ENCODE results near the gene CEP192.
"Not testable (repeated sequence)": the region's sequence is repeated elsewhere in the genome, so short reads cannot be mapped to it uniquely, and the experiment has no call there.

The CEP192 gene

DNA sequence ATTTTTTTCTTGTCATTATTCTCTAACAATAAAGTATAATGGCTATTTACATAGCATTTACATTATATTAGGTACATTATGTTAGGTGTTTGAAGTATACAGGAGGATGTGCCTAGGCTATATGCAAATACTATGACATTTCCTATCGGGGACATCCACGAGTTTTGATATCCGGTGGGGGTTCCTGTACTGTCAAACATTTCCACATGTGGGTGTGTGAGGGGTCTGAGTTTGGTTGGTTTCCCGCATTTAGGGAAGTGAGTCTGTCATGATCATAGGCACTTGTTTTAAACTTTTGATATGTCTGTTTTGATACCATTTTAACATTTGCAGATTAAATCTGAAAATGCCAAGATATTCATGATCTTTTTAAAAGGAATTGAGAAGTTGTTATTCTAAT is 76.0 kb downstream of the CEP192 start:
- Histone ChIP-seq H3K27me3 (ENCODE audit: control insufficient read depth, insufficient read depth, low read length) (no peaks in the 10 kb centered on the region), H3K9ac (ENCODE audit: low read length) (no peak overlapping the region), H3K27ac (ENCODE audit: low read depth, low read length) (no peak overlapping the region), H3K36me3 (ENCODE audit: control insufficient read depth, insufficient read depth, low read length) (peaks cover 63% of the 10 kb centered on the region), H3K4me3 (ENCODE audit: low read depth, low read length) (no peak overlapping the region), H3K9me3 (ENCODE audit: control insufficient read depth, insufficient read depth, low read depth, low read length) (no peaks in the 10 kb centered on the region), H3K4me1 (ENCODE audit: control insufficient read depth, insufficient read depth, low read length) (no peaks in the 10 kb centered on the region; the same call in 1 of the 2 replicates)

DNA sequence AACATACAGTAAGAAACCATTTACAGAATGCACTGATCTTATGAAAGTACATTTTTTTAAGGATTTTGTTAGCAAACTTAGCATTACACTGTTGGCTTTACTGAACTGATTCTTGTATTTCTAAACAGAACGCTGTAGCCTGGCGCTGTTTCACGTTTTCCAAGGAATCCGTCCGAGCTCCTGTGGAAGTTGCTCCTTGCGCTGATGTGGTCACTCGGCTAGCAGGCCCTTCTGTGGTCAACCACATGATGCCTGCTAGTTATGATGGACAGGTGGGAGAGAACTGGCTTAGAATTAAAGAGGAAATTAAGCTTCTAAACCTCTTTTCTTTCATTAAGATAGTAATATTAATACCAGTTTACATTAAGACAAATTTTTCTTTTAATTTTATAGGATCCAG is 76.8 kb downstream of the CEP192 start:
- Histone ChIP-seq H3K27me3 (ENCODE audit: control insufficient read depth, insufficient read depth, low read length) (no peaks in the 10 kb centered on the region), H3K9me3 (ENCODE audit: control insufficient read depth, insufficient read depth, low read depth, low read length) (no peaks in the 10 kb centered on the region), H3K36me3 (ENCODE audit: control insufficient read depth, insufficient read depth, low read length) (peaks cover 66% of the 10 kb centered on the region), H3K4me3 (ENCODE audit: low read depth, low read length) (no peak overlapping the region), H3K27ac (ENCODE audit: low read depth, low read length) (no peak overlapping the region), H3K4me1 (ENCODE audit: control insufficient read depth, insufficient read depth, low read length) (no peaks in the 10 kb centered on the region; the same call in 1 of the 2 replicates), H3K9ac (ENCODE audit: low read length) (no peak overlapping the region)

DNA sequence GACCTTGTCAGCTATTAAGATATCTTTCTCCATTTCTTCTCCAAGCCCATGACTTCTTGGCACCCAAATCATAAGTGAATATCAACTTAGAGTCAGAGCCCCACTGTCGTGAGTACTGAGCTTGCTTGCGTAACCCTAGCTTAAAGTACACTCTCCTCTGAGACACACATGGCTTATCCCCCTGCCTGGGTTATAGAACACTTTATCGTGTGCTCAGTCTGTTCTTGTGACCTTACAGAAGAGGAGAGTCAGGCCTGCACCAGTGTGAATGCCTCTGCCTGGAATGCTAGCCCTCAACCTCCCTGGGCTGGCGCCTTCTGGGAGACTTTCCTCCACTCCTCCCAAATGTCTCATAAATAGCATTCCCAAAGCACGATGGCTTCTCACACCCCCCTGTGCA is 79.3 kb downstream of the CEP192 start:
- no peak overlapping the region for H3K4me3 ChIP-seq (ENCODE audit: low read depth, low read length)
- H3K9me3 ChIP-seq (ENCODE audit: control insufficient read depth, insufficient read depth, low read depth, low read length) = no peaks in the 10 kb centered on the region
- no peaks in the 10 kb centered on the region for H3K27me3 ChIP-seq (ENCODE audit: control insufficient read depth, insufficient read depth, low read length)
- no peak overlapping the region for H3K9ac ChIP-seq (ENCODE audit: low read length)
- H3K36me3 ChIP-seq (ENCODE audit: control insufficient read depth, insufficient read depth, low read length) = peaks cover 90% of the 10 kb centered on the region
- no peak overlapping the region for H3K27ac ChIP-seq (ENCODE audit: low read depth, low read length)
- H3K4me1 ChIP-seq (ENCODE audit: control insufficient read depth, insufficient read depth, low read length) = no peaks in the 10 kb centered on the region; the same call in 1 of the 2 replicates

DNA sequence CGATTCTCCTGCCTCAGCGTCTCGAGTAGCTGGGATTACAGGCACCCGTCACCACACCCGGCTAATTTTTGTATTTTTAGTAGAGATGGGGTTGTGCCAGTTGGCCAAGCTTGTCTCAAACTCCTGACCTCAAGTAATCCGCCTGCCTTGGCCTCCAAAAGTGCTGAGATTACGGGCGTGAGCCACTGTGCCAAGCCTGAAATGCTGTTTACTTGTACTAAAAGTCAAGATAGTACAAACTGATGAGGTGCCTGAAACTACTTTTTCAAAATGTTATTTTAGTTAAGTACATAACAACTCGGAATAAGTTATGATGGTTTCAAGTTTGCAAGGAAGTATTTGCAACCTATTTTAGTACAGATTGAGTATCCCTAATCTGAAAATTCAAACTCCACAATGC is 85.7 kb downstream of the CEP192 start:
- H3K4me1 ChIP-seq (ENCODE audit: control insufficient read depth, insufficient read depth, low read length) = no peaks in the 10 kb centered on the region
- no peak overlapping the region for H3K9ac ChIP-seq (ENCODE audit: low read length)
- 0 out of 2 replicates have a peak, but pooled peaks cover 2% of the 10 kb centered on the region for H3K9me3 ChIP-seq (ENCODE audit: control insufficient read depth, insufficient read depth, low read depth, low read length)
- no peaks in the 10 kb centered on the region for H3K27me3 ChIP-seq (ENCODE audit: control insufficient read depth, insufficient read depth, low read length)
- no peak overlapping the region for H3K27ac ChIP-seq (ENCODE audit: low read depth, low read length)
- no peak overlapping the region for H3K4me3 ChIP-seq (ENCODE audit: low read depth, low read length)
- peaks cover 55% of the 10 kb centered on the region for H3K36me3 ChIP-seq (ENCODE audit: control insufficient read depth, insufficient read depth, low read length)

DNA sequence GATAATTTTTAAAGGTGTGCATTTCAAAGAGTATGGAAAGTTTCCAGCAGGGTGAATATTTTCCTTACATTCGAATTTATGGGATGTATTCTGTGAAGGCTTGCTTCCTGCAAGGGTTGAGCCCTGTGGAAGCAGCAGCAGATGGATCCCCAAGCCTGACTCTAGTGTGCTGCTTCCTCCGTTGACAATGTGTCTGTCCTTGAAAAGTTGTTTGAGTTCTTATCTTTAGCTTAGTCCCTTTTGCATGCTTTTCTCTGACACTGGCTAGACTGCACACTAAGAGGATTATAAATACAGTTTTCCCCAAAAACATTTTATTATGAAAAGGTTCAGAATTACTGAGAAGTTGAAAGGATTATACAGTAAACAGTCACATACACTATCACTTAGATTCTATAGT is 86.3 kb downstream of the CEP192 start:
- H3K27ac ChIP-seq (ENCODE audit: low read depth, low read length) = no peak overlapping the region
- no peaks in the 10 kb centered on the region for H3K27me3 ChIP-seq (ENCODE audit: control insufficient read depth, insufficient read depth, low read length)
- H3K36me3 ChIP-seq (ENCODE audit: control insufficient read depth, insufficient read depth, low read length) = peaks cover 49% of the 10 kb centered on the region
- no peak overlapping the region for H3K9ac ChIP-seq (ENCODE audit: low read length)
- H3K4me3 ChIP-seq (ENCODE audit: low read depth, low read length) = no peak overlapping the region
- no peaks in the 10 kb centered on the region for H3K4me1 ChIP-seq (ENCODE audit: control insufficient read depth, insufficient read depth, low read length)
- H3K9me3 ChIP-seq (ENCODE audit: control insufficient read depth, insufficient read depth, low read depth, low read length) = 0 out of 2 replicates have a peak, but pooled peaks cover 2% of the 10 kb centered on the region

DNA sequence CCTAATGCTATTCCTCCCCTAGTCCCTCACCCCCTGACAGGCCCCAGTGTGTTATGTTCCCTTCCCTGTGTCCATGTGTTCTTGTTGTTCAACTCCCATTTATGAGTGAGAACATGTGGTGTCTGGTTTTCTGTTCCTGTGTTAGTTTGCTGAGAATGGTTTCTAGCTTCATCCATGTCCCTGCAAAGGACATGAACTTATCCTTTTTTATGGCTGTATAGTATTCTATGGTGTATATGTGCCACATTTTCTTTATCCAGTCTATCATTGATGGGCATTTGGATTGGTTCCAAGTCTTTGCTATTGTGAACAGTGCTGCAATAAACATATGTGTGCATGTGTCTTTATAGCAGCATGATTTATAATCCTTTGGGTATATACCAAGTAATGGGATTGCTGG is 86.9 kb downstream of the CEP192 start:
- not testable (repeated sequence) for H3K27me3 ChIP-seq (ENCODE audit: control insufficient read depth, insufficient read depth, low read length); H3K9me3 ChIP-seq (ENCODE audit: control insufficient read depth, insufficient read depth, low read depth, low read length); H3K4me3 ChIP-seq (ENCODE audit: low read depth, low read length); H3K27ac ChIP-seq (ENCODE audit: low read depth, low read length); H3K9ac ChIP-seq (ENCODE audit: low read length); H3K4me1 ChIP-seq (ENCODE audit: control insufficient read depth, insufficient read depth, low read length)
- H3K36me3 ChIP-seq (ENCODE audit: control insufficient read depth, insufficient read depth, low read length) = peaks cover 43% of the 10 kb centered on the region

DNA sequence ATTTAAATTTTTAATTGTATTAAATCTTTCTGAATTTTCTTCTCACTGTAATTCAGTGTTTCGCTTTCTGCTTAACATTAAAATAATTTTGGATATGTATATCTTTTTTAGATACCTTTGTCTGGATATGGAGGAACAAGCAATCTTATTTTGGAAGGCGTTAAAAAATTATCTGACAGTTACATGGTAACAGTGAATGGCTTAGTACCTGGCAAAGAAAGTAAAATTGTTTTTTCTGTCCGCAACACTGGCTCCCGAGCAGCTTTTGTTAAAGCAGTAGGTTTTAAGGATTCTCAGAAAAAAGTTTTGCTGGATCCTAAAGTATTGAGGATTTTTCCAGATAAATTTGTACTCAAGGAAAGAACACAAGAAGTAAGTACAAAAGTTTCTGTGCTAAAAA is 95.7 kb downstream of the CEP192 start:
- Histone ChIP-seq H3K4me1 (ENCODE audit: control insufficient read depth, insufficient read depth, low read length) (no peaks in the 10 kb centered on the region), H3K4me3 (ENCODE audit: low read depth, low read length) (no peak overlapping the region), H3K27me3 (ENCODE audit: control insufficient read depth, insufficient read depth, low read length) (no peaks in the 10 kb centered on the region), H3K9me3 (ENCODE audit: control insufficient read depth, insufficient read depth, low read depth, low read length) (peaks cover 10% of the 10 kb centered on the region), H3K36me3 (ENCODE audit: control insufficient read depth, insufficient read depth, low read length) (peaks cover 43% of the 10 kb centered on the region), H3K9ac (ENCODE audit: low read length) (no peak overlapping the region), H3K27ac (ENCODE audit: low read depth, low read length) (no peak overlapping the region)

DNA sequence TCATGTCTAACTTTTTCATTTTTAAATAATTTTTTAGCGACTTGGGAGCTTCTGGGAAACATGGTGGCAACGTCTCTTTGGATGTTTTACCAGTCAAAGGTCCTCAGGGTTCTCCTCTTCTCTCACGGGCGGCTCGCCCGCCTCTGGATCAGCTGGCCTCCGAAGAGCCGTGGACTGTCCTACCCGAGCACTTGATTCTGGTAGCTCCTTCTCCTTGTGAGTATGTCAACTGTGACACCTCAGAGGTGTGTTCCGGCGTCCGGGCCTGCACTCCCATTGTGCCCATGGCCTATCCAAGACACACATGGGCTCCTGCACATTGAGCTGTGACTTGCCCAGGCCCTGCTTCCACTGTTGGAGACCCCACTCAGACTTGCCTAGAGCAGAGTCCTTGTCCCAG is 104.3 kb downstream of the CEP192 start:
- no peaks in the 10 kb centered on the region for H3K4me1 ChIP-seq (ENCODE audit: control insufficient read depth, insufficient read depth, low read length)
- no peak overlapping the region for H3K27ac ChIP-seq (ENCODE audit: low read depth, low read length)
- no peak overlapping the region for H3K4me3 ChIP-seq (ENCODE audit: low read depth, low read length)
- peaks cover 80% of the 10 kb centered on the region for H3K36me3 ChIP-seq (ENCODE audit: control insufficient read depth, insufficient read depth, low read length)
- no peaks in the 10 kb centered on the region for H3K27me3 ChIP-seq (ENCODE audit: control insufficient read depth, insufficient read depth, low read length)
- H3K9me3 ChIP-seq (ENCODE audit: control insufficient read depth, insufficient read depth, low read depth, low read length) = peaks cover 9% of the 10 kb centered on the region; the same call in 1 of the 2 replicates
- H3K9ac ChIP-seq (ENCODE audit: low read length) = no peak overlapping the region

DNA sequence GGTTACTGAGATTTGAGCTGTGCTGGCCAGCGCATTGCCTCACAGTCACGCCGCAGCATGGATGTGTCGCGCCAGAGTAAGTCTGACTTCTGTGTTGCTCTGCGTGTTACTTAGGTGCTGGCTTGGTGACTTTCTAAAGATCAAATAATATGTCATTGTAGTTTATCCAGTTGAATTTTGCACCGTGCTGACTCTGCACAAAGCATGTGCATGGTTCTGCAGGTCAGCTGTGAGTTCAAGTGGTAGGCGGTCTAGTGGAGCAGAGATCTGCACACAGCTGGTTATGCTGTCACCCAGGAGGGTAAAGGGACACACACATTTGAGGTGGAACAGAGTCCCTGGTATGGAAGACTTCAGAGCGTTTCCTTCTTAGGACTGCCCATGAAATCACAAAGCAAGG is 105.1 kb downstream of the CEP192 start:
- H3K9me3 ChIP-seq (ENCODE audit: control insufficient read depth, insufficient read depth, low read depth, low read length) = peaks cover 9% of the 10 kb centered on the region; the same call in 1 of the 2 replicates
- H3K27me3 ChIP-seq (ENCODE audit: control insufficient read depth, insufficient read depth, low read length) = no peaks in the 10 kb centered on the region
- H3K9ac ChIP-seq (ENCODE audit: low read length) = no peak overlapping the region
- H3K36me3 ChIP-seq (ENCODE audit: control insufficient read depth, insufficient read depth, low read length) = peaks cover 80% of the 10 kb centered on the region
- H3K4me1 ChIP-seq (ENCODE audit: control insufficient read depth, insufficient read depth, low read length) = no peaks in the 10 kb centered on the region
- no peak overlapping the region for H3K4me3 ChIP-seq (ENCODE audit: low read depth, low read length)
- no peak overlapping the region for H3K27ac ChIP-seq (ENCODE audit: low read depth, low read length)

DNA sequence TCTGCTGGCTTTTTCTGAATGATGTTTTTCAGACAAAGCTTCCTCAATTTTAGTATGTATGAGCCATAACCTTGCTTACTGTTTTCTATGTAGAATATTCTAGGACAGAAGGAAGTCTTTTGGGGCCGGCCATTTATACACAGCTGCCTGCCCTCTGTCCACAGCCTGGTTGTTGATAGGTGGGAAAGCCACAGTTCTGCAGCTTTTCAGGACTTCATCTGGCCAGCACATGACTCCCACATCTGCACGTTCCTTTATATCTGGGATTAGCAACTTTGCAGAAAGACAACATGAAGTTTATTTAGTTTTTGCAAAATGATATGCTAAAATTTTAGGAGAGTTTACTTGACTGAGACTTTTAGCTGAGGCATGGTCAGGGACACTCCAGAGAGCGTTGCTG is 105.6 kb downstream of the CEP192 start:
- Histone ChIP-seq H3K4me3 (ENCODE audit: low read depth, low read length) (no peak overlapping the region), H3K4me1 (ENCODE audit: control insufficient read depth, insufficient read depth, low read length) (no peaks in the 10 kb centered on the region), H3K27ac (ENCODE audit: low read depth, low read length) (no peak overlapping the region), H3K9ac (ENCODE audit: low read length) (no peak overlapping the region), H3K36me3 (ENCODE audit: control insufficient read depth, insufficient read depth, low read length) (peaks cover 82% of the 10 kb centered on the region), H3K9me3 (ENCODE audit: control insufficient read depth, insufficient read depth, low read depth, low read length) (peaks cover 9% of the 10 kb centered on the region; the same call in 1 of the 2 replicates), H3K27me3 (ENCODE audit: control insufficient read depth, insufficient read depth, low read length) (no peaks in the 10 kb centered on the region)

DNA sequence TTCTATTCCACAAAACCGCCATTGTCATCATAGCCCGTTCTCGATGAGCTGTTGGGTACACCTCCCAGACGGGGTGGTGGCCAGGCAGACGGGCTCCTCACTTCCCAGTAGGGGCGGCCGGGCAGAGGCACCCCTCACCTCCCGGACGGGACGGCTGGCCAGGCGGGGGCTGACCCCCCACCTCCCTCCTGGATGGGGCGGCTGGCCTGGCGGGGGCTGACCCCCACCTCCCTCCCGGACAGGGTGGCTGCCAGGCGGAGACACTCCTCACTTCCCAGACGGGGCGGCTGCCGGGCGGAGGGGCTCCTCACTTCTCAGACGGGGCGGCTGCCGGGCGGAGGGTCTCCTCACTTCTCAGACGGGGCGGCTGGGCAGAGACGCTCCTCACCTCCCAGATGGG is 106.9 kb downstream of the CEP192 start:
- not testable (repeated sequence) for H3K9ac ChIP-seq (ENCODE audit: low read length); H3K27ac ChIP-seq (ENCODE audit: low read depth, low read length); H3K27me3 ChIP-seq (ENCODE audit: control insufficient read depth, insufficient read depth, low read length); H3K9me3 ChIP-seq (ENCODE audit: control insufficient read depth, insufficient read depth, low read depth, low read length); H3K4me1 ChIP-seq (ENCODE audit: control insufficient read depth, insufficient read depth, low read length); H3K4me3 ChIP-seq (ENCODE audit: low read depth, low read length)
- H3K36me3 ChIP-seq (ENCODE audit: control insufficient read depth, insufficient read depth, low read length) = peaks cover 84% of the 10 kb centered on the region

DNA sequence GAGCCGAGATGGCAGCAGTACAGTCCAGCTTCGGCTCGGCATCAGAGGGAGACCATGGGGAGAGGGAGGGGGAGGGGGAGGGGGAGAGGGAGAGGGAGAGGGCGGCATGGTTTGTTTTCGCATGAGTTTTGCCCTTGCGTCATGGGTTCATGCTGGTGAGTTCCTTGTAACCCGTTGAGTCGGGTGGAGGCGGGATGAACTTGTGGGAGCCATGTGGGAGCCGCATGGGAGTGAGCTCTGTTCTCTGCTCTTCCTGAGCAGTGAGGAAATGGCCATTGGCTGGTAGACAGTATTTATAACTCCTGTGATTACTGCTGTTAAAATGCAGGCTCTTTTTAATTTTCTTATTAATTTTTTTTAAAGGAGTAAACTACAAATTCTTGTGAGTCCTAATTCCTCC is 108.0 kb downstream of the CEP192 start:
- Histone ChIP-seq H3K4me3 (ENCODE audit: low read depth, low read length) (no peak overlapping the region), H3K27me3 (ENCODE audit: control insufficient read depth, insufficient read depth, low read length) (no peaks in the 10 kb centered on the region), H3K9ac (ENCODE audit: low read length) (no peak overlapping the region), H3K9me3 (ENCODE audit: control insufficient read depth, insufficient read depth, low read depth, low read length) (peaks cover 9% of the 10 kb centered on the region; the same call in 1 of the 2 replicates), H3K27ac (ENCODE audit: low read depth, low read length) (no peak overlapping the region), H3K4me1 (ENCODE audit: control insufficient read depth, insufficient read depth, low read length) (no peaks in the 10 kb centered on the region), H3K36me3 (ENCODE audit: control insufficient read depth, insufficient read depth, low read length) (peaks cover 84% of the 10 kb centered on the region)
